Measurements from ENCODE around the gene MICAL3.

- TF ChIP-seq CTCF (IDR thresholded peaks at IDR 0.05 in 4 of 5, conservative IDR thresholded peaks at IDR 0.05 in 1 of 5) (no peak), POLR2A (IDR thresholded peaks at IDR 0.05) (no peak)
These were observed 76.3 kb downstream of the MICAL3 start for GRCh38 chr22:17948101-17948500.
